SK-N-SH treated with all-trans-retinoic acid at 6 μM for 48 hours (cell line): ENCODE results near the gene GRM7.
A peak's percentile ranks its signal among the peaks of the same experiment; 100 is the strongest.

ENCODE experiments used
- ATAC-seq: fragments of 200-7000 bp; cut with Tn5 transposase; 3 replicates; pipeline ENCODE4 v1.9.1; 2020; ENCODE audit warnings: mild to moderate bottlenecking, moderate library complexity
- ARNTL ChIP-seq: fragments of 450-650 bp; formaldehyde crosslinking; IDR thresholded peaks from 2 replicates; pipeline ENCODE4 v1.5.0; 2020; ENCODE audit warnings: low read depth, mild to moderate bottlenecking, moderate library complexity, borderline replicate concordance
- BACH2 ChIP-seq: fragments of 250-450 bp; sonication (Bioruptor Pico); IDR thresholded peaks from 2 replicates; pipeline ENCODE4 v1.9.0; 2021; ENCODE audit warnings: mild to moderate bottlenecking, borderline replicate concordance
- CSDC2 ChIP-seq: fragments of 250-450 bp; sonication (Bioruptor Pico); IDR thresholded peaks from 2 replicates; pipeline ENCODE4 v1.5.0; 2020; ENCODE audit warnings: mild to moderate bottlenecking, moderate library complexity
- ESRRG ChIP-seq: fragments of 250-450 bp; sonication (Bioruptor Pico); IDR thresholded peaks from 2 replicates; pipeline ENCODE4 v1.6.1; 2021; ENCODE audit warnings: mild to moderate bottlenecking
- GLIS3 ChIP-seq: fragments of 250-450 bp; sonication (Bioruptor Pico); IDR thresholded peaks from 2 replicates; pipeline ENCODE4 v1.5.0; 2020; ENCODE audit warnings: mild to moderate bottlenecking, moderate library complexity
- ISL1 ChIP-seq: fragments of 250-450 bp; sonication (Bioruptor Pico); IDR thresholded peaks from 2 replicates; pipeline ENCODE4 v2.1.2; 2022; ENCODE audit warnings: mild to moderate bottlenecking, moderate library complexity
- OSR1 ChIP-seq: fragments of 250-450 bp; sonication (Bioruptor Pico); IDR thresholded peaks from 2 replicates; pipeline ENCODE4 v1.8.0; 2022; ENCODE audit warnings: moderate library complexity, mild to moderate bottlenecking, inconsistent platforms
- RARB ChIP-seq: fragments of 250-450 bp; sonication (Bioruptor Pico); IDR thresholded peaks from 2 replicates; pipeline ENCODE4 v1.8.0; 2021; ENCODE audit warnings: mild to moderate bottlenecking, moderate library complexity
- SNAI2 ChIP-seq: fragments of 250-450 bp; sonication (Bioruptor Pico); IDR thresholded peaks from 2 replicates; pipeline ENCODE4 v1.5.0; 2020; ENCODE audit warnings: mild to moderate bottlenecking, moderate library complexity
- TCF4 ChIP-seq: fragments of 250-450 bp; sonication (Bioruptor Pico); IDR thresholded peaks from 2 replicates; pipeline ENCODE4 v1.8.0; 2021; ENCODE audit warnings: mild to moderate bottlenecking, moderate library complexity, borderline replicate concordance
- TOX ChIP-seq: fragments of 250-450 bp; sonication (Bioruptor Pico); IDR thresholded peaks from 2 replicates; pipeline ENCODE4 v1.8.0; 2021; ENCODE audit warnings: mild to moderate bottlenecking, moderate library complexity, borderline replicate concordance
- ZC3H10 ChIP-seq: fragments of 250-450 bp; sonication (Bioruptor Pico); IDR thresholded peaks from 2 replicates; pipeline ENCODE4 v1.5.1; 2021; ENCODE audit warnings: mild to moderate bottlenecking, moderate library complexity
- ZFP3 ChIP-seq: fragments of 250-450 bp; sonication (Bioruptor Pico); IDR thresholded peaks from 2 replicates; pipeline ENCODE4 v1.5.0; 2020; ENCODE audit warnings: mild to moderate bottlenecking, moderate library complexity
- ZFP30 ChIP-seq: fragments of 450-650 bp; formaldehyde crosslinking; IDR thresholded peaks from 2 replicates; pipeline ENCODE4 v1.5.0; 2022; ENCODE audit warnings: mild to moderate bottlenecking, moderate library complexity
- ZNF565 ChIP-seq: fragments of 450-650 bp; formaldehyde crosslinking; conservative IDR thresholded peaks from 2 replicates; pipeline ENCODE4 v1.5.0; 2020; ENCODE audit warnings: low read depth, mild to moderate bottlenecking, moderate library complexity
- ZNF70 ChIP-seq: fragments of 450-650 bp; formaldehyde crosslinking; IDR thresholded peaks from 2 replicates; pipeline ENCODE4 v1.5.0; 2020; ENCODE audit warnings: mild to moderate bottlenecking, moderate library complexity
- ZNF8 ChIP-seq: fragments of 450-650 bp; formaldehyde crosslinking; IDR thresholded peaks from 2 replicates; pipeline ENCODE4 v1.5.0; 2020; ENCODE audit warnings: mild to moderate bottlenecking, moderate library complexity
- TF ChIP-seq, protein P1 (sequence below): fragments of 250-450 bp; sonication (Bioruptor Pico); IDR thresholded peaks from 2 replicates; pipeline ENCODE4 v1.5.0; 2020; ENCODE audit warnings: mild to moderate bottlenecking, moderate library complexity
- TF ChIP-seq, protein P2 (sequence below): fragments of 250-450 bp; sonication (Bioruptor Pico); IDR thresholded peaks from 2 replicates; pipeline ENCODE4 v1.5.1; 2020; ENCODE audit warnings: low read depth, mild to moderate bottlenecking, moderate library complexity
- TF ChIP-seq, protein P3 (sequence below): fragments of 250-450 bp; sonication (Bioruptor Pico); IDR thresholded peaks from 2 replicates; pipeline ENCODE4 v1.8.0; 2020; ENCODE audit warnings: mild to moderate bottlenecking, moderate library complexity, borderline replicate concordance
- TF ChIP-seq, protein P4 (sequence below): fragments of 250-450 bp; sonication (Bioruptor Pico); IDR thresholded peaks from 2 replicates; pipeline ENCODE4 v1.5.1; 2021; ENCODE audit warnings: mild to moderate bottlenecking, moderate library complexity
- TF ChIP-seq, protein P5 (sequence below): fragments of 250-450 bp; sonication (Bioruptor Pico); IDR thresholded peaks from 2 replicates; pipeline ENCODE4 v1.8.0; 2021; ENCODE audit warnings: low read depth, mild to moderate bottlenecking, moderate library complexity, borderline replicate concordance

GRM7 gene

DNA sequence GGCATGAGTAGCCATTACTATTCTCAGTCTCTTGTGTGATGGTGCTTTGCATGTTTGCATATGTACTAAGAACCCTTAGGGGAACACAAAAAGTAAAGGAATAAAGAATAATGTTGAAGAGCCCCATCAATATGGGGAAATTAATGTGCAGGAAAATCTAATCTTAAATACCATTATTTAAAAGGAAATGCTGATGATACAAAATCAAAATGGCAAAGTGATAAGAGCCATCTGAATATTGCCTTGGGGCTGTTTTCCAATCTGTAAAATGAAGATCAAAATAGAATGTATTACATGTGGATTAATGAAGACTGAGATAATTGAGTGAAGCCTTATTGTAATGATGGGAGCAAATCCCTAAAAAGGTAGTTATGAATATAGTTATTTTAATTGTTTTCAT lies 771.4 kb downstream of the GRM7 start:
- TF ChIP-seq ZC3H10 (CRISPR knock-in tag) (no peak), ZFP3 (no peak), RARB (no peak), TCF4 (no peak), CSDC2 (CRISPR knock-in tag) (no peak), ZFP30 (no peak), ZNF565 (no peak), BACH2 (CRISPR knock-in tag) (no peak), ARNTL (CRISPR knock-in tag) (no peak), TOX (CRISPR knock-in tag) (no peak), ESRRG (CRISPR knock-in tag) (no peak), OSR1 (CRISPR knock-in tag) (no peak)
- TF ChIP-seq, protein P1, sequence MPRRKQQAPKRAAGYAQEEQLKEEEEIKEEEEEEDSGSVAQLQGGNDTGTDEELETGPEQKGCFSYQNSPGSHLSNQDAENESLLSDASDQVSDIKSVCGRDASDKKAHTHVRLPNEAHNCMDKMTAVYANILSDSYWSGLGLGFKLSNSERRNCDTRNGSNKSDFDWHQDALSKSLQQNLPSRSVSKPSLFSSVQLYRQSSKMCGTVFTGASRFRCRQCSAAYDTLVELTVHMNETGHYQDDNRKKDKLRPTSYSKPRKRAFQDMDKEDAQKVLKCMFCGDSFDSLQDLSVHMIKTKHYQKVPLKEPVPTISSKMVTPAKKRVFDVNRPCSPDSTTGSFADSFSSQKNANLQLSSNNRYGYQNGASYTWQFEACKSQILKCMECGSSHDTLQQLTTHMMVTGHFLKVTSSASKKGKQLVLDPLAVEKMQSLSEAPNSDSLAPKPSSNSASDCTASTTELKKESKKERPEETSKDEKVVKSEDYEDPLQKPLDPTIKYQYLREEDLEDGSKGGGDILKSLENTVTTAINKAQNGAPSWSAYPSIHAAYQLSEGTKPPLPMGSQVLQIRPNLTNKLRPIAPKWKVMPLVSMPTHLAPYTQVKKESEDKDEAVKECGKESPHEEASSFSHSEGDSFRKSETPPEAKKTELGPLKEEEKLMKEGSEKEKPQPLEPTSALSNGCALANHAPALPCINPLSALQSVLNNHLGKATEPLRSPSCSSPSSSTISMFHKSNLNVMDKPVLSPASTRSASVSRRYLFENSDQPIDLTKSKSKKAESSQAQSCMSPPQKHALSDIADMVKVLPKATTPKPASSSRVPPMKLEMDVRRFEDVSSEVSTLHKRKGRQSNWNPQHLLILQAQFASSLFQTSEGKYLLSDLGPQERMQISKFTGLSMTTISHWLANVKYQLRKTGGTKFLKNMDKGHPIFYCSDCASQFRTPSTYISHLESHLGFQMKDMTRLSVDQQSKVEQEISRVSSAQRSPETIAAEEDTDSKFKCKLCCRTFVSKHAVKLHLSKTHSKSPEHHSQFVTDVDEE (CRISPR knock-in tag), result no peak
- TF ChIP-seq, protein P2, sequence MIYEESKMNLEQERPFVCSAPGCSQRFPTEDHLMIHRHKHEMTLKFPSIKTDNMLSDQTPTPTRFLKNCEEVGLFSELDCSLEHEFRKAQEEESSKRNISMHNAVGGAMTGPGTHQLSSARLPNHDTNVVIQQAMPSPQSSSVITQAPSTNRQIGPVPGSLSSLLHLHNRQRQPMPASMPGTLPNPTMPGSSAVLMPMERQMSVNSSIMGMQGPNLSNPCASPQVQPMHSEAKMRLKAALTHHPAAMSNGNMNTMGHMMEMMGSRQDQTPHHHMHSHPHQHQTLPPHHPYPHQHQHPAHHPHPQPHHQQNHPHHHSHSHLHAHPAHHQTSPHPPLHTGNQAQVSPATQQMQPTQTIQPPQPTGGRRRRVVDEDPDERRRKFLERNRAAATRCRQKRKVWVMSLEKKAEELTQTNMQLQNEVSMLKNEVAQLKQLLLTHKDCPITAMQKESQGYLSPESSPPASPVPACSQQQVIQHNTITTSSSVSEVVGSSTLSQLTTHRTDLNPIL (CRISPR knock-in tag), result no peak
- TF ChIP-seq, protein P3, sequence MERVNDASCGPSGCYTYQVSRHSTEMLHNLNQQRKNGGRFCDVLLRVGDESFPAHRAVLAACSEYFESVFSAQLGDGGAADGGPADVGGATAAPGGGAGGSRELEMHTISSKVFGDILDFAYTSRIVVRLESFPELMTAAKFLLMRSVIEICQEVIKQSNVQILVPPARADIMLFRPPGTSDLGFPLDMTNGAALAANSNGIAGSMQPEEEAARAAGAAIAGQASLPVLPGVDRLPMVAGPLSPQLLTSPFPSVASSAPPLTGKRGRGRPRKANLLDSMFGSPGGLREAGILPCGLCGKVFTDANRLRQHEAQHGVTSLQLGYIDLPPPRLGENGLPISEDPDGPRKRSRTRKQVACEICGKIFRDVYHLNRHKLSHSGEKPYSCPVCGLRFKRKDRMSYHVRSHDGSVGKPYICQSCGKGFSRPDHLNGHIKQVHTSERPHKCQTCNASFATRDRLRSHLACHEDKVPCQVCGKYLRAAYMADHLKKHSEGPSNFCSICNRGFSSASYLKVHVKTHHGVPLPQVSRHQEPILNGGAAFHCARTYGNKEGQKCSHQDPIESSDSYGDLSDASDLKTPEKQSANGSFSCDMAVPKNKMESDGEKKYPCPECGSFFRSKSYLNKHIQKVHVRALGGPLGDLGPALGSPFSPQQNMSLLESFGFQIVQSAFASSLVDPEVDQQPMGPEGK (CRISPR knock-in tag), result no peak
- TF ChIP-seq, all 23 proteins: peak for 0
- ATAC-seq, result no peak

DNA sequence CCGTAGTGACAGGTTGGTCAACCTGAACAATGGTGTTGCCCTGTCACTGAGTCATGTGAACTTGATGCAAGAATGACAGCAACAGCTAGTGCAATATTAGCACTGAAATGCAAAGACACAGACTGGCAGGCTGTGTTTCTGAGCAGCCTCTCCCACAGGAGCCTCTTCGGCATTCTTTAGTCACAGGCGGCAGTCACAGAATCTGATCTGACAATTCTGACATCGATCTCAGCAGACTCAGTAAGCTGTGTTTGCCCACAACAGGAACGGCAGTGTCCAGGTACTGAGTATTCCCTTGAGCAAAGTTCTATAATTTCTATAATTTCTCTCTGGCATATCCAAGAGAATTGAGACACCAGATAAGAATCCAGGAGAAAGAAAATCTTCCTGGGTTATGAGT lies 776.8 kb downstream of the GRM7 start:
- ATAC-seq, result no peak
- TF ChIP-seq, protein P3 (CRISPR knock-in tag), result no peak
- TF ChIP-seq ZNF8 (CRISPR knock-in tag), result no peak

DNA sequence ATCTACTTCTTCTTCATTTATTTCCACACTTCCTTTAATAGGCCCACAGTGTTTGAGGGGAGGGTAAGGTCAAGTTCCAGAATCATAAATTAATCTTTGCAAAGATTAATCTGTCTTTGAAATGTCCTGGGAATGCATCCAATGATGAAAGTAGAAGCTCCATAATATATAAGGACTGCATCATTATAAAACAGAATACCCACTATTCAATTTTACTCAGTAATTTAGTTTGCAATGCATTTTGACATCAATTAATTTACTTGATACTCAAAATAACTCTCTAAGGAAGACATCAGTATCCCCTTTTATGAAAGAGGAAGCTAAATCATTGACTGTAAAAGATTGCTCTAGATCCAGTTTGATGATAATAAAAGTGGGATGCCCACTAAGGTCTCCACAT lies 777.2 kb downstream of the GRM7 start:
- no peak for ATAC-seq
- TF ChIP-seq ESRRG (CRISPR knock-in tag) (0 out of 2 replicates have a peak, but pooled peaks have one; percentile 41), ZNF8 (CRISPR knock-in tag) (no peak), TCF4 (peak; percentile 45; the same call in 1 of the 2 replicates), ZC3H10 (CRISPR knock-in tag) (no peak), ISL1 (CRISPR knock-in tag) (peak; percentile 98), CSDC2 (CRISPR knock-in tag) (no peak), ZNF70 (no peak), OSR1 (CRISPR knock-in tag) (no peak), ARNTL (CRISPR knock-in tag) (no peak), ZFP3 (peak; percentile 75; the same call in 1 of the 2 replicates), SNAI2 (CRISPR knock-in tag) (no peak), ZNF565 (no peak), RARB (no peak), GLIS3 (CRISPR knock-in tag) (no peak), BACH2 (CRISPR knock-in tag) (no peak), TOX (CRISPR knock-in tag) (no peak), ZFP30 (no peak)
- TF ChIP-seq, protein P4, sequence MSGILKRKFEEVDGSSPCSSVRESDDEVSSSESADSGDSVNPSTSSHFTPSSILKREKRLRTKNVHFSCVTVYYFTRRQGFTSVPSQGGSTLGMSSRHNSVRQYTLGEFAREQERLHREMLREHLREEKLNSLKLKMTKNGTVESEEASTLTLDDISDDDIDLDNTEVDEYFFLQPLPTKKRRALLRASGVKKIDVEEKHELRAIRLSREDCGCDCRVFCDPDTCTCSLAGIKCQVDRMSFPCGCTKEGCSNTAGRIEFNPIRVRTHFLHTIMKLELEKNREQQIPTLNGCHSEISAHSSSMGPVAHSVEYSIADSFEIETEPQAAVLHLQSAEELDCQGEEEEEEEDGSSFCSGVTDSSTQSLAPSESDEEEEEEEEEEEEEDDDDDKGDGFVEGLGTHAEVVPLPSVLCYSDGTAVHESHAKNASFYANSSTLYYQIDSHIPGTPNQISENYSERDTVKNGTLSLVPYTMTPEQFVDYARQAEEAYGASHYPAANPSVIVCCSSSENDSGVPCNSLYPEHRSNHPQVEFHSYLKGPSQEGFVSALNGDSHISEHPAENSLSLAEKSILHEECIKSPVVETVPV (CRISPR knock-in tag), result no peak
- TF ChIP-seq, protein P5, sequence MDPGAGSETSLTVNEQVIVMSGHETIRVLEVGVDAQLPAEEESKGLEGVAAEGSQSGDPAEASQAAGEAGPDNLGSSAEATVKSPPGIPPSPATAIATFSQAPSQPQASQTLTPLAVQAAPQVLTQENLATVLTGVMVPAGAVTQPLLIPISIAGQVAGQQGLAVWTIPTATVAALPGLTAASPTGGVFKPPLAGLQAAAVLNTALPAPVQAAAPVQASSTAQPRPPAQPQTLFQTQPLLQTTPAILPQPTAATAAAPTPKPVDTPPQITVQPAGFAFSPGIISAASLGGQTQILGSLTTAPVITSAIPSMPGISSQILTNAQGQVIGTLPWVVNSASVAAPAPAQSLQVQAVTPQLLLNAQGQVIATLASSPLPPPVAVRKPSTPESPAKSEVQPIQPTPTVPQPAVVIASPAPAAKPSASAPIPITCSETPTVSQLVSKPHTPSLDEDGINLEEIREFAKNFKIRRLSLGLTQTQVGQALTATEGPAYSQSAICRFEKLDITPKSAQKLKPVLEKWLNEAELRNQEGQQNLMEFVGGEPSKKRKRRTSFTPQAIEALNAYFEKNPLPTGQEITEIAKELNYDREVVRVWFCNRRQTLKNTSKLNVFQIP (CRISPR knock-in tag), result no peak
- TF ChIP-seq, protein P2 (CRISPR knock-in tag), result 0 out of 2 replicates have a peak, but pooled peaks have one; percentile 49
- TF ChIP-seq, protein P3 (CRISPR knock-in tag), result peak; percentile 33; the same call in 1 of the 2 replicates
